Endothelial cell of umbilical vein (primary cell): ENCODE results near the gene TBCD.

ENCODE experiments used
- EZH2 ChIP-seq: IDR thresholded peaks from 2 replicates; pipeline ENCODE4 v1.6.1; 2012; ENCODE audit warnings: borderline replicate concordance, low read depth, mild to moderate bottlenecking, moderate library complexity, low read length, inconsistent platforms; ENCODE audit not compliant: severe bottlenecking
- TF ChIP-seq, protein P1 (sequence below), 2 donors: IDR thresholded peaks; 1 replicate in 1 of 2; 2 replicates in 1 of 2; pipeline ENCODE4 v1.5.1; 2011; ENCODE audit warnings: low read length in 2 of 2, mild to moderate bottlenecking in 2 of 2, moderate library complexity in 2 of 2, control low read depth in 1 of 2, inconsistent platforms in 1 of 2, low read depth in 1 of 2; ENCODE audit not compliant: insufficient read depth in 1 of 2; ENCODE audit errors: extremely low read depth in 1 of 2

DNA sequence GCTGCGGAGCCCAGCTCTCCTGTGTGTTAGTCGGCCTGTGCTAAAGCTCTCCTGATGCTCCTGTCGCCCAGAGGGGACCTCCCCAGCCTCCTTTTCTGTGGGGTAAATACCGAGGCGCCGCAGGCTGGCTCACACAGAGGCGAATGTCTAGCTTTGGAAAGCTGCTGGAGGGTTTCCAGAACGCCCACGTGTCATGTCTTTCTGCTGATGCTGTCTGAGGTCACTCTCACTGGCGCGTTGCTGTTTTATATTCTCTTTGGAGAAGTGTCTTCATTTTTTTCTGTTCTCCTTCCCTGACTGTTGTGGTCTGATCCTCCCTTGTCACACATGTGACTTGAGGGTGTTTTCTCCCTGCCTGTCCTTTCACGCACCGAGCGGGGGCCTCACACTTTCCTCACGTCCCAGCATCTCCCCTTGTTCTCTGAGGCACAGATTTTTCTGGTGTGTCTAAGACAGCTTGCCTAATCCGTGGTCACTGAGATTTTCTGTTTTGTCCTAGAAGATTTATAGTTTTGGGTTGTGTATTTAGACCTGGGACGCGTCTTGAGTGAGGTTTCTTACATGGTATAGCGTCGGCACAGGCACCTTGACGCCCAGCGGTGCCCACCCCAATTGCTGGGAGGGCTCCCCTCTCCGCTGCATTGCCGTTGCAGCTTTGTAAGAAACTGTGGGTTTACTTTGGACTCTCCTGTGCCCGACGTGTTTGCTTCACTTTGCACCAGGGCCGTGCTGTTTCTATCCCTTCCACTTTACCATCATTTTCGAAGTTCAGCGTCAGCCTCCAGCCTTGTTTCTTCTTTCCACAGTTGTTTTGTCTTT lies 180.0 kb downstream of the TBCD start:
- TF ChIP-seq, protein P1, sequence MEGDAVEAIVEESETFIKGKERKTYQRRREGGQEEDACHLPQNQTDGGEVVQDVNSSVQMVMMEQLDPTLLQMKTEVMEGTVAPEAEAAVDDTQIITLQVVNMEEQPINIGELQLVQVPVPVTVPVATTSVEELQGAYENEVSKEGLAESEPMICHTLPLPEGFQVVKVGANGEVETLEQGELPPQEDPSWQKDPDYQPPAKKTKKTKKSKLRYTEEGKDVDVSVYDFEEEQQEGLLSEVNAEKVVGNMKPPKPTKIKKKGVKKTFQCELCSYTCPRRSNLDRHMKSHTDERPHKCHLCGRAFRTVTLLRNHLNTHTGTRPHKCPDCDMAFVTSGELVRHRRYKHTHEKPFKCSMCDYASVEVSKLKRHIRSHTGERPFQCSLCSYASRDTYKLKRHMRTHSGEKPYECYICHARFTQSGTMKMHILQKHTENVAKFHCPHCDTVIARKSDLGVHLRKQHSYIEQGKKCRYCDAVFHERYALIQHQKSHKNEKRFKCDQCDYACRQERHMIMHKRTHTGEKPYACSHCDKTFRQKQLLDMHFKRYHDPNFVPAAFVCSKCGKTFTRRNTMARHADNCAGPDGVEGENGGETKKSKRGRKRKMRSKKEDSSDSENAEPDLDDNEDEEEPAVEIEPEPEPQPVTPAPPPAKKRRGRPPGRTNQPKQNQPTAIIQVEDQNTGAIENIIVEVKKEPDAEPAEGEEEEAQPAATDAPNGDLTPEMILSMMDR (IDR thresholded peaks at IDR 0.05; ENCODE audit: extremely low read depth in 1 of 2, insufficient read depth in 1 of 2, low read depth in 1 of 2, low read length in 2 of 2), result no peak
- TF ChIP-seq EZH2, result no peak
